ENCODE measurements around the gene TRIM25.

The TRIM25 gene

GRCh38 chr17:56886288-56886731 is 27.5 kb downstream of the TRIM25 start:
- DNase-seq (ENCODE audit: extremely low read depth, low read depth), result no peak
- TF ChIP-seq CTCF (IDR thresholded peaks at IDR 0.05; ENCODE audit: low read depth, low read length), result no peak

GRCh38 chr17:56885312-56885657 is 28.6 kb downstream of the TRIM25 start:
- TF ChIP-seq CTCF (IDR thresholded peaks at IDR 0.05; ENCODE audit: low read depth, low read length), result no peak
- DNase-seq (ENCODE audit: extremely low read depth, low read depth), result no peak

- no peak for TF ChIP-seq CTCF (IDR thresholded peaks at IDR 0.05; ENCODE audit: low read depth, low read length)
- no peak for DNase-seq (ENCODE audit: extremely low read depth, low read depth)
Measured at GRCh38 chr17:56884483-56885311, 29.2 kb downstream of the TRIM25 start.

GRCh38 chr17:56883616-56884015 is 30.2 kb downstream of the TRIM25 start:
- TF ChIP-seq CTCF (IDR thresholded peaks at IDR 0.05; ENCODE audit: low read depth, low read length), result no peak
- DNase-seq (ENCODE audit: extremely low read depth, low read depth), result no peak

GRCh38 chr17:56881685-56882295 is 32.1 kb downstream of the TRIM25 start:
- no peak for TF ChIP-seq CTCF (IDR thresholded peaks at IDR 0.05; ENCODE audit: low read depth, low read length)
- DNase-seq (ENCODE audit: extremely low read depth, low read depth), result no peak

GRCh38 chr17:56880571-56880970 is 33.3 kb downstream of the TRIM25 start:
- no peak for DNase-seq (ENCODE audit: extremely low read depth, low read depth)
- no peak for TF ChIP-seq CTCF (IDR thresholded peaks at IDR 0.05; ENCODE audit: low read depth, low read length)

- DNase-seq (ENCODE audit: extremely low read depth, low read depth), result no peak
- TF ChIP-seq CTCF (IDR thresholded peaks at IDR 0.05; ENCODE audit: low read depth, low read length), result no peak
Measured at GRCh38 chr17:56880133-56880532, 33.7 kb downstream of the TRIM25 start.
